ENCODE results near the gene EPS8L2. TPM values are rescaled to one million over a fixed set of nuclear protein-coding genes. Genes with fewer than 3 reads are reported as not detected.

Gene EPS8L2
- total and polyA plus RNA-seq, 2 experiments from 2014 or later: 157 to 310 TPM

DNA sequence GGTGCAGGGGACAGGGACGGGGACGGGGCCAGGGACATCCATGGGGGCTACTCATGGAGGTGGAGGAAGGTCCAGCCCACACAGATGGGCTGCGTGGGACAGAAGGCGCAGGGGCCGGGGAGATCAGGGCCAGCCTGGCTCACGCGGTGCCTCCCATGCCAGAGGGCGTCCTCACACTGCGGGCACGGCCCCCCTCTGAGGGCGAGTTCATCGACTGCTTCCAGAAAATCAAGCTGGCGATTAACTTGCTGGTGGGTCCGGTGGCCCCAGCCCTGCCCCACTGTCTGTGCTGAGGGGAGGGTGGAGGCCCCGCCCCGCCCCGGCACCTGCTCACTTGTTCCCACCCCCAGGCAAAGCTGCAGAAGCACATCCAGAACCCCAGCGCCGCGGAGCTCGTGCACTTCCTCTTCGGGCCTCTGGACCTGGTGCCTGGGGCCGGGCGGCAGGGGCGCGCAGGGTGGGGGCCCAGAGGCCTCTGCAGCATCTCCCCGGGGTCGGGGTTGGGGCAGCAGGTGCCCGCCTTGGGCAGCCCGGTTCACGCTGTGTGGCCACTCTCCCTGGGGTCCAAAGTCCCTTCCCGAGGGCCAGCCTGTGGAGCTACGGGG, 15.8 kb downstream of the EPS8L2 start:
- Histone ChIP-seq H3K4me1 (ENCODE audit: insufficient read depth) (peaks cover 13% of the 10 kb centered on the region), H3K4me2 (no peak overlapping the region), H3K27ac (no peak overlapping the region), H2AFZ (no peak overlapping the region), H3K9me3 (ENCODE audit: low read depth) (no peaks in the 10 kb centered on the region), H3K79me2 (peaks cover 19% of the 10 kb centered on the region), H3K36me3 (replicated peaks; ENCODE audit: insufficient read depth, low read depth) (no peaks in the 10 kb centered on the region), H4K20me1 (ENCODE audit: insufficient read depth, poor library complexity, severe bottlenecking) (peaks cover 6% of the 10 kb centered on the region), H3K4me3 (no peak overlapping the region), H3K27me3 (no peaks in the 10 kb centered on the region), H3K9me2 (replicated peaks; ENCODE audit: insufficient read depth) (no peaks in the 10 kb centered on the region)
- 88% methylated on average over 29 of the region's 33 CpGs for WGBS (ENCODE audit: low lambda C conversion rate, missing lambda C conversion rate)
- DNase-seq (ENCODE audit: low spot score): peak; percentile 24
- TF ChIP-seq EZH2phosphoT487 (IDR thresholded peaks at IDR 0.05; ENCODE audit: low read depth, severe bottlenecking, unreplicated experiment): no peak
- TF ChIP-seq CTCF (IDR thresholded peaks at IDR 0.05; ENCODE audit: poor library complexity): no peak
- no peak for TF ChIP-seq EZH2 (IDR thresholded peaks at IDR 0.05; ENCODE audit: borderline replicate concordance)

GRCh38 chr11:722346-722811, 16.3 kb downstream of the EPS8L2 start:
- H3K27me3 ChIP-seq: no peaks in the 10 kb centered on the region
- H3K4me1 ChIP-seq (ENCODE audit: insufficient read depth): peaks cover 18% of the 10 kb centered on the region
- TF ChIP-seq EZH2 (IDR thresholded peaks at IDR 0.05; ENCODE audit: borderline replicate concordance) (no peak), EZH2phosphoT487 (IDR thresholded peaks at IDR 0.05; ENCODE audit: low read depth, severe bottlenecking, unreplicated experiment) (no peak), CTCF (IDR thresholded peaks at IDR 0.05; ENCODE audit: poor library complexity) (no peak)
- no peak overlapping the region for H3K4me2 ChIP-seq
- peaks cover 1% of the 10 kb centered on the region for H4K20me1 ChIP-seq (ENCODE audit: insufficient read depth, poor library complexity, severe bottlenecking)
- no peaks in the 10 kb centered on the region for H3K36me3 ChIP-seq (replicated peaks; ENCODE audit: insufficient read depth, low read depth)
- H3K9me2 ChIP-seq (replicated peaks; ENCODE audit: insufficient read depth): no peaks in the 10 kb centered on the region
- DNase-seq (ENCODE audit: low spot score): no peak
- H2AFZ ChIP-seq: no peak overlapping the region
- H3K27ac ChIP-seq: no peak overlapping the region
- no peak overlapping the region for H3K4me3 ChIP-seq
- H3K79me2 ChIP-seq: peaks cover 14% of the 10 kb centered on the region
- 91% methylated on average over 16 of the region's 20 CpGs for WGBS (ENCODE audit: low lambda C conversion rate, missing lambda C conversion rate)
- no peaks in the 10 kb centered on the region for H3K9me3 ChIP-seq (ENCODE audit: low read depth)

DNA sequence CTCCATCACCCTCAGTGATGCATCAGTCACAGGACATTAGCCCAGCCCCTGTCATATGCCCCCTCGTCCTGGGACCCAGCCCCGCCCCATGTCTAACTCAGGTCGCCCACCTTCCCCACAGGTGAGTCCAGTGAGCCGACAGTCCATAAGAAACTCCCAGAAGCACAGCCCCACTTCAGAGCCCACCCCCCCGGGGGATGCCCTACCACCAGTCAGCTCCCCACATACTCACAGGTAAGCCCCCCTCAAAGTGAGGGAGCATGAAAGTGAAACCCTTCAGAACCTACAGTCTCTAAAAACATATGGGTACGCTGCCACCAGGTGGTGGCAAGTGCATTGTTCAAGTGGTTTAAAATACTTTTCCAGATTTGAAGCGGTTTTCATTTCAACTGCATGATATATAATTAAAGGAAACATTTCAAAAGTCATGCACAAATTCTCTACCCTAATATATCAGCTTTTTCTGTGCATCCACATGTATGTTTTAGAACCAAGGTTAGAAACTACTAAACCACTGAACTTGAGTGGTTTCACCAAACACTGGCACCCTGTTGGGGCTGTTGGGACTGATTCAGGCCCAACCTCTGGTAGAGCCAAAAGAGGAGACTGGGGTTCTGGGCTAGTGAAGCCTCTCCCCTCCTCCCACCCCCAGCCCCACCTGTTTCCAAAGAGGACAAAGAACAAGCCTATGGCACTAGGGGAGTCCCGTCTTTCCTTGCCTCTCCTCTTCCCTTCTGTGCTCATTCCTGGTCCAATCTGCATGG, 17.3 kb downstream of the EPS8L2 start:
- H3K27ac ChIP-seq: no peak overlapping the region
- H3K4me3 ChIP-seq: no peak overlapping the region
- TF ChIP-seq EZH2phosphoT487 (IDR thresholded peaks at IDR 0.05; ENCODE audit: low read depth, severe bottlenecking, unreplicated experiment) (no peak), CTCF (IDR thresholded peaks at IDR 0.05; ENCODE audit: poor library complexity) (peak; percentile 56)
- WGBS (ENCODE audit: low lambda C conversion rate, missing lambda C conversion rate): 71% methylated on average over 8 of the region's 8 CpGs
- H3K9me2 ChIP-seq (replicated peaks; ENCODE audit: insufficient read depth): no peaks in the 10 kb centered on the region
- H3K4me1 ChIP-seq (ENCODE audit: insufficient read depth): peaks cover 23% of the 10 kb centered on the region
- no peaks in the 10 kb centered on the region for H3K9me3 ChIP-seq (ENCODE audit: low read depth)
- peak; percentile 66 for DNase-seq (ENCODE audit: low spot score)
- no peaks in the 10 kb centered on the region for H3K27me3 ChIP-seq
- no peaks in the 10 kb centered on the region for H4K20me1 ChIP-seq (ENCODE audit: insufficient read depth, poor library complexity, severe bottlenecking)
- H2AFZ ChIP-seq: no peak overlapping the region
- no peak overlapping the region for H3K4me2 ChIP-seq
- no peaks in the 10 kb centered on the region for H3K36me3 ChIP-seq (replicated peaks; ENCODE audit: insufficient read depth, low read depth)
- H3K79me2 ChIP-seq: peaks cover 7% of the 10 kb centered on the region

All from hepatocyte (in vitro differentiated cells).